Activated B cell treated with CpG ODN at 0.5 μM for 24 hours (primary cell): ENCODE results near the gene NBEAL2. TPM values are rescaled to one million over a fixed set of nuclear protein-coding genes. Genes with fewer than 3 reads are reported as not detected.
A peak's percentile ranks its signal among the peaks of the same experiment; 100 is the strongest.
"Not testable (repeated sequence)": the region's sequence is repeated elsewhere in the genome, so short reads cannot be mapped to it uniquely, and the experiment has no call there.

Source experiments
- ATAC-seq: fragments of 200-7000 bp; cut with Tn5 transposase; one replicate; pipeline ENCODE4 v1.10.0; 2021; ENCODE audit warnings: low read depth, mild to moderate bottlenecking, moderate library complexity
- CTCF ChIA-PET: fragments of 350-600 bp; sonication (Branson Sonifier 250); formaldehyde crosslinking; loops from one replicate; lab custom pipeline; 2021; ENCODE audit warnings: antibody characterized with exemption; lab: Charles Lee
- POLR2A ChIA-PET: fragments of 350-600 bp; sonication (Branson Sonifier 250); formaldehyde crosslinking; loops from one replicate; lab custom pipeline; 2021; ENCODE audit warnings: antibody characterized with exemption; lab: Charles Lee
- DNase-seq: peaks from one replicate; pipeline ENCODE4 v3.0.0; 2022
- H3K27ac Mint-ChIP-seq: one replicate; pipeline ENCODE4 v1.8.0; 2020; ENCODE audit warnings: mixed read lengths
- H3K27me3 Mint-ChIP-seq: one replicate; pipeline ENCODE4 v1.8.0; 2021; ENCODE audit warnings: mixed read lengths
- H3K36me3 Mint-ChIP-seq: one replicate; pipeline ENCODE4 v1.8.0; 2021; ENCODE audit warnings: low read depth, mixed read lengths
- H3K4me1 Mint-ChIP-seq: one replicate; pipeline ENCODE4 v1.8.0; 2021; ENCODE audit warnings: mixed read lengths
- H3K4me3 Mint-ChIP-seq: one replicate; pipeline ENCODE4 v1.8.0; 2020; ENCODE audit warnings: mild to moderate bottlenecking, mixed read lengths
- H3K9me3 Mint-ChIP-seq: one replicate; pipeline ENCODE4 v1.8.0; 2020; ENCODE audit warnings: mixed read lengths
- intact Hi-C: fragments of 100-400 bp; cut with micrococcal nuclease; formaldehyde crosslinking; loops from one replicate; pipeline ENCODE4 v1.15.1; 2024
- total RNA-seq: library from RNA; stranded (reverse); gene quantifications from 2 replicates; pipeline ENCODE4 v1.2.3, GENCODE V29; 2022
- TF ChIP-seq, protein P1 (sequence below): fragments of 200-600 bp; IDR thresholded peaks from one replicate; pipeline ENCODE4 v1.8.0; 2022; ENCODE audit warnings: antibody characterized with exemption, mild to moderate bottlenecking

NBEAL2 gene
- total RNA-seq, 1 donor from 2014 or later = 98.6 TPM

GRCh38 chr3:46960081-46960701 lies 19.3 kb upstream of the NBEAL2 start:
- H3K4me3 Mint-ChIP-seq = peak overlapping the region; percentile 57
- CTCF ChIA-PET = no interaction called here
- peak; percentile 47 for ATAC-seq

GRCh38 chr3:46960835-46961234 lies 18.6 kb upstream of the NBEAL2 start:
- CTCF ChIA-PET = no interaction called here
- ATAC-seq = no peak
- Mint-ChIP-seq H3K36me3 (peaks cover 49% of the 10 kb centered on the region), H3K27ac (peak overlapping the region; percentile 20), H3K9me3 (no peaks in the 10 kb centered on the region), H3K27me3 (no peaks in the 10 kb centered on the region), H3K4me1 (peaks cover 80% of the 10 kb centered on the region), H3K4me3 (peak overlapping the region; percentile 33)
- TF ChIP-seq, protein P1, sequence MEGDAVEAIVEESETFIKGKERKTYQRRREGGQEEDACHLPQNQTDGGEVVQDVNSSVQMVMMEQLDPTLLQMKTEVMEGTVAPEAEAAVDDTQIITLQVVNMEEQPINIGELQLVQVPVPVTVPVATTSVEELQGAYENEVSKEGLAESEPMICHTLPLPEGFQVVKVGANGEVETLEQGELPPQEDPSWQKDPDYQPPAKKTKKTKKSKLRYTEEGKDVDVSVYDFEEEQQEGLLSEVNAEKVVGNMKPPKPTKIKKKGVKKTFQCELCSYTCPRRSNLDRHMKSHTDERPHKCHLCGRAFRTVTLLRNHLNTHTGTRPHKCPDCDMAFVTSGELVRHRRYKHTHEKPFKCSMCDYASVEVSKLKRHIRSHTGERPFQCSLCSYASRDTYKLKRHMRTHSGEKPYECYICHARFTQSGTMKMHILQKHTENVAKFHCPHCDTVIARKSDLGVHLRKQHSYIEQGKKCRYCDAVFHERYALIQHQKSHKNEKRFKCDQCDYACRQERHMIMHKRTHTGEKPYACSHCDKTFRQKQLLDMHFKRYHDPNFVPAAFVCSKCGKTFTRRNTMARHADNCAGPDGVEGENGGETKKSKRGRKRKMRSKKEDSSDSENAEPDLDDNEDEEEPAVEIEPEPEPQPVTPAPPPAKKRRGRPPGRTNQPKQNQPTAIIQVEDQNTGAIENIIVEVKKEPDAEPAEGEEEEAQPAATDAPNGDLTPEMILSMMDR = no peak
- POLR2A ChIA-PET = interaction anchor here (0.8 to 2.5 kb wide), 2 partner anchors 14 to 21 kb away, joined by 3 to 10 read pairs; no protein-coding TSS in a partner anchor
- intact Hi-C loops = no loop called here
- DNase-seq = no peak

More at GRCh38 chr3:46960081-46960701, 19.3 kb upstream of the NBEAL2 start:
- DNase-seq = no peak
- Mint-ChIP-seq H3K36me3 (peaks cover 45% of the 10 kb centered on the region), H3K27ac (peak overlapping the region; percentile 69), H3K4me1 (peaks cover 80% of the 10 kb centered on the region), H3K27me3 (no peaks in the 10 kb centered on the region), H3K9me3 (no peaks in the 10 kb centered on the region)
- TF ChIP-seq, protein P1 = no peak
- intact Hi-C loops = no loop called here
- POLR2A ChIA-PET = interaction anchor here (0.8 to 2.5 kb wide), 2 partner anchors 14 to 22 kb away, joined by 3 to 10 read pairs; no protein-coding TSS in a partner anchor

GRCh38 chr3:46962427-46962826 lies 17.0 kb upstream of the NBEAL2 start:
- Mint-ChIP-seq H3K27me3 (no peaks in the 10 kb centered on the region), H3K36me3 (peaks cover 58% of the 10 kb centered on the region), H3K4me1 (peaks cover 80% of the 10 kb centered on the region), H3K27ac (no peak overlapping the region), H3K9me3 (no peaks in the 10 kb centered on the region), H3K4me3 (no peak overlapping the region)
- intact Hi-C loops = no loop called here
- ChIA-PET CTCF (no interaction called here), POLR2A (no interaction called here)
- TF ChIP-seq, protein P1 = no peak
- DNase-seq = no peak
- ATAC-seq = no peak

- Mint-ChIP-seq H3K9me3 (no peaks in the 10 kb centered on the region), H3K36me3 (peaks cover 59% of the 10 kb centered on the region), H3K27ac (no peak overlapping the region), H3K4me1 (peaks cover 82% of the 10 kb centered on the region), H3K4me3 (no peak overlapping the region), H3K27me3 (no peaks in the 10 kb centered on the region)
- DNase-seq (no peak), ATAC-seq (no peak)
- TF ChIP-seq, protein P1 = no peak
- ChIA-PET POLR2A (interaction anchor here (0.5 kb wide), 1 partner anchor 13 kb away, joined by 5 read pairs; no protein-coding TSS in a partner anchor), CTCF (no interaction called here)
- intact Hi-C loops = no loop called here
These were observed 16.5 kb upstream of the NBEAL2 start for GRCh38 chr3:46962990-46963389.

GRCh38 chr3:46964038-46964590 lies 15.4 kb upstream of the NBEAL2 start:
- H3K9me3 Mint-ChIP-seq, H3K27me3 Mint-ChIP-seq, H3K27ac Mint-ChIP-seq, CTCF ChIA-PET, ATAC-seq, DNase-seq, intact Hi-C loops, H3K4me3 Mint-ChIP-seq: not testable (repeated sequence)
- POLR2A ChIA-PET = interaction anchor here (1.9 kb wide), 1 partner anchor 8 kb away, joined by 8 read pairs; no protein-coding TSS in a partner anchor
- peaks cover 59% of the 10 kb centered on the region for H3K36me3 Mint-ChIP-seq
- peaks cover 82% of the 10 kb centered on the region for H3K4me1 Mint-ChIP-seq
